ENCODE data around the gene ARID3C. TPM values are rescaled to one million over a fixed set of nuclear protein-coding genes. Genes with fewer than 3 reads are reported as not detected.
A peak's percentile ranks its signal among the peaks of the same experiment; 100 is the strongest.

ARID3C gene
- polyA plus RNA-seq, 1 of the 3 experiments (the other 2 are of a cell fraction): 0.08 TPM

- no peak overlapping the region for H2AFZ ChIP-seq (ENCODE audit: low read depth)
- TF ChIP-seq TEAD4 (IDR thresholded peaks at IDR 0.05; ENCODE audit: borderline replicate concordance, insufficient read depth): no peak
- TF ChIP-seq EP300 (IDR thresholded peaks at IDR 0.05; ENCODE audit: borderline replicate concordance in 1 of 2, low read depth in 1 of 2, low read length in 1 of 2): peak in 1 of 2 experiments; percentile 26; a peak in 1 of 4 replicates
- 0 out of 2 replicates have a peak, but pooled peaks have one; percentile 53 for TF ChIP-seq RCOR1 (IDR thresholded peaks at IDR 0.05; ENCODE audit: low read length)
- TF ChIP-seq CTCF (IDR thresholded peaks at IDR 0.05): no peak
- TF ChIP-seq EZH2phosphoT487 (IDR thresholded peaks at IDR 0.05; ENCODE audit: borderline replicate concordance, low read depth): no peak
These were observed 56.8 kb downstream of the ARID3C start for GRCh38 chr9:34572092-34572491.

GRCh38 chr9:34571481-34571810 is 57.4 kb downstream of the ARID3C start:
- Histone ChIP-seq H3K9me3 (no peaks in the 10 kb centered on the region), H3K4me1 (ENCODE audit: control insufficient read depth in 1 of 2, insufficient read depth in 2 of 2, low read depth in 1 of 2, low read length in 1 of 2) (peaks cover 0 to 96% of the 10 kb centered on the region in 2 experiments; a peak in 2 of 4 replicates), H3F3A (replicated peaks; ENCODE audit: insufficient read depth) (no peaks in the 10 kb centered on the region), H4K20me1 (ENCODE audit: insufficient read depth) (no peaks in the 10 kb centered on the region), H3K9ac (no peak overlapping the region), H3K27ac (ENCODE audit: low read depth in 2 of 2, low read length in 1 of 2) (peak overlapping the region in 1 of 2 experiments; percentile 94; a peak in 2 of 4 replicates), H3K4me2 (no peak overlapping the region), H2AFZ (ENCODE audit: low read depth) (no peak overlapping the region), H3K27me3 (ENCODE audit: insufficient read depth) (no peaks in the 10 kb centered on the region; the same call in 1 of the 2 replicates), H3K79me2 (ENCODE audit: insufficient read depth) (no peaks in the 10 kb centered on the region), H3K9me2 (no peaks in the 10 kb centered on the region), H3K4me3 (ENCODE audit: low read depth in 2 of 2, low read length in 1 of 2) (no peak overlapping the region), H3K36me3 (replicated peaks in 1 of 2; ENCODE audit: control insufficient read depth in 1 of 2, insufficient read depth in 2 of 2, low read length in 1 of 2) (no peaks in the 10 kb centered on the region)
- TF ChIP-seq MXI1 (IDR thresholded peaks at IDR 0.05; ENCODE audit: low read depth, low read length): 0 out of 2 replicates have a peak, but pooled peaks have one; percentile 8
- TF ChIP-seq EZH2phosphoT487 (IDR thresholded peaks at IDR 0.05; ENCODE audit: borderline replicate concordance, low read depth): no peak
- TF ChIP-seq EP300 (IDR thresholded peaks at IDR 0.05; ENCODE audit: borderline replicate concordance in 1 of 2, low read depth in 1 of 2, low read length in 1 of 2): no peak
- TF ChIP-seq FOXJ3 (CRISPR knock-in tag; IDR thresholded peaks at IDR 0.05): 0 out of 2 replicates have a peak, but pooled peaks have one; percentile 38
- no peak for TF ChIP-seq NRF1 (IDR thresholded peaks at IDR 0.05; ENCODE audit: low read depth, low read length)
- no peak for TF ChIP-seq SIN3A (IDR thresholded peaks at IDR 0.05; ENCODE audit: borderline replicate concordance, low read depth, low read length)
- CTCF ChIA-PET: interaction anchor here (0.7 to 5.9 kb wide), 10 partner anchors 8 to 168 kb away, joined by 3 to 59 read pairs (median 4); no protein-coding TSS in a partner anchor
- 42% methylated on average over 7 of the region's 12 CpGs for WGBS (ENCODE audit: low lambda C conversion rate)
- no peak for DNase-seq
- POLR2A ChIA-PET: interaction anchor here (0.7 to 2.0 kb wide), 4 partner anchors 14 to 500 kb away, joined by 3 to 6 read pairs (median 3); partner anchors contain the start of gene CNTFR

More at GRCh38 chr9:34572092-34572491, 56.8 kb downstream of the ARID3C start:
- ChIA-PET POLR2A (no interaction called here), CTCF (interaction anchor here (0.7 to 3.5 kb wide), 4 partner anchors 8 to 32 kb away, joined by 3 to 34 read pairs (median 4); no protein-coding TSS in a partner anchor)
- Histone ChIP-seq H3K36me3 (replicated peaks in 1 of 2; ENCODE audit: control insufficient read depth in 1 of 2, insufficient read depth in 2 of 2, low read length in 1 of 2) (no peaks in the 10 kb centered on the region), H3F3A (replicated peaks; ENCODE audit: insufficient read depth) (no peaks in the 10 kb centered on the region), H3K4me1 (ENCODE audit: control insufficient read depth in 1 of 2, insufficient read depth in 2 of 2, low read depth in 1 of 2, low read length in 1 of 2) (peaks cover 0 to 96% of the 10 kb centered on the region in 2 experiments; a peak in 2 of 4 replicates), H4K20me1 (ENCODE audit: insufficient read depth) (no peaks in the 10 kb centered on the region), H3K9me3 (no peaks in the 10 kb centered on the region), H3K79me2 (ENCODE audit: insufficient read depth) (no peaks in the 10 kb centered on the region), H3K4me2 (no peak overlapping the region), H3K9ac (no peak overlapping the region), H3K27ac (ENCODE audit: low read depth in 2 of 2, low read length in 1 of 2) (peak overlapping the region in 1 of 2 experiments; percentile 94; a peak in 2 of 4 replicates), H3K27me3 (ENCODE audit: insufficient read depth) (no peaks in the 10 kb centered on the region), H3K4me3 (ENCODE audit: low read depth in 2 of 2, low read length in 1 of 2) (no peak overlapping the region), H3K9me2 (no peaks in the 10 kb centered on the region)
- DNase-seq: peak; percentile 74

Small RNA genes within 50 kb of the gene (small RNA-seq; reads per million reads assigned to genes)
- 0 reads per million in 7 experiments for gene CCL27

Other genes with a start within 250 kb of the ARID3C start
- 15.7 and 18.5 TPM in 2 replicates for gene FAM219A, start 170.5 kb downstream of the ARID3C start, polyA plus RNA-seq (2012; rRNA removed)
- gene DNAI1, start 170.3 kb downstream of the ARID3C start, polyA plus RNA-seq (2012; rRNA removed): 0.46 and 0.55 TPM in 2 replicates
- 1.2 and 1.5 TPM in 2 replicates for gene ENHO, start 106.1 kb downstream of the ARID3C start, polyA plus RNA-seq (2012; rRNA removed)
- gene CNTFR, start 39.3 kb downstream of the ARID3C start, polyA plus RNA-seq (2012; rRNA removed): 1.8 and 3.7 TPM in 2 replicates
- gene RPP25L, start 17.0 kb downstream of the ARID3C start, polyA plus RNA-seq (2012; rRNA removed): 46.3 and 47.6 TPM in 2 replicates
- 210 and 300 TPM in 2 replicates for gene DCTN3, start 8.6 kb downstream of the ARID3C start, polyA plus RNA-seq (2012; rRNA removed)
- 73.7 and 79.0 TPM in 2 replicates for gene SIGMAR1, start 8.7 kb upstream of the ARID3C start, polyA plus RNA-seq (2012; rRNA removed)
- 45.9 and 49.1 TPM in 2 replicates for gene GALT, start 17.6 kb upstream of the ARID3C start, polyA plus RNA-seq (2012; rRNA removed)
- gene IL11RA, start 23.1 kb upstream of the ARID3C start, polyA plus RNA-seq (2012; rRNA removed): 16.5 and 20.8 TPM in 2 replicates
- gene CCL27, start 33.6 kb upstream of the ARID3C start, polyA plus RNA-seq (2012; rRNA removed): 0.10 TPM in 1 of 2 replicates, not detected in the other
- gene CCL19, start 62.2 kb upstream of the ARID3C start, polyA plus RNA-seq (2012; rRNA removed): not detected in 2 replicates
- not detected in 2 replicates for gene CCL21, start 81.1 kb upstream of the ARID3C start, polyA plus RNA-seq (2012; rRNA removed)